ENCODE measurements around the gene MID2.

DNA sequence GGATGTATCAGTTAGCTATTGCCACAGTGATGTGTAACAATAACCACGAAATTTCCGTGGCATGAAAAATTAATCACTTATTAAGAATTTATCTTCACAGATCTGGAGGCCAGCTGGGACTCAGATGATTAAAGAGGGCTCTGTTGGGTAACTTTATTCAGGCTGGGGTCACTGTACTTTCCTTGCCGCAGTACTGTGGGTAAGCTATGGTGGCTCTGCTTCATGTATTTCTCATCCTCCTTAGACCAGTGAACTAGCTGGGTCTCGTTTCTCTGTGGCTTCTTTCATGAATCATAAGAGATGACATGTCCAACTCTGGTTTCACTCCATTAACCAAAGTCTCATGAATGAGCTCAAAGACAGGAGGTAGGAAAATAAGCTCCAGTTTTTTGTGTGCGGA is 143.0 kb downstream of the MID2 start:
- TF ChIP-seq, protein P1, sequence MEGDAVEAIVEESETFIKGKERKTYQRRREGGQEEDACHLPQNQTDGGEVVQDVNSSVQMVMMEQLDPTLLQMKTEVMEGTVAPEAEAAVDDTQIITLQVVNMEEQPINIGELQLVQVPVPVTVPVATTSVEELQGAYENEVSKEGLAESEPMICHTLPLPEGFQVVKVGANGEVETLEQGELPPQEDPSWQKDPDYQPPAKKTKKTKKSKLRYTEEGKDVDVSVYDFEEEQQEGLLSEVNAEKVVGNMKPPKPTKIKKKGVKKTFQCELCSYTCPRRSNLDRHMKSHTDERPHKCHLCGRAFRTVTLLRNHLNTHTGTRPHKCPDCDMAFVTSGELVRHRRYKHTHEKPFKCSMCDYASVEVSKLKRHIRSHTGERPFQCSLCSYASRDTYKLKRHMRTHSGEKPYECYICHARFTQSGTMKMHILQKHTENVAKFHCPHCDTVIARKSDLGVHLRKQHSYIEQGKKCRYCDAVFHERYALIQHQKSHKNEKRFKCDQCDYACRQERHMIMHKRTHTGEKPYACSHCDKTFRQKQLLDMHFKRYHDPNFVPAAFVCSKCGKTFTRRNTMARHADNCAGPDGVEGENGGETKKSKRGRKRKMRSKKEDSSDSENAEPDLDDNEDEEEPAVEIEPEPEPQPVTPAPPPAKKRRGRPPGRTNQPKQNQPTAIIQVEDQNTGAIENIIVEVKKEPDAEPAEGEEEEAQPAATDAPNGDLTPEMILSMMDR (IDR thresholded peaks at IDR 0.05): no peak
- no peak for TF ChIP-seq POLR2A (IDR thresholded peaks at IDR 0.05)
